Calu3 (cell line): ENCODE results near the gene RPL3. TPM values are rescaled to one million over a fixed set of nuclear protein-coding genes. Genes with fewer than 3 reads are reported as not detected.

Source experiments
- BruUV-seq: library from RNA; stranded (reverse); fragments of 400-500 nt; replicated peaks from 2 replicates; lab custom pipeline; 2021; lab: Mats Ljungman, UMichigan
- CTCF ChIA-PET: fragments of 300-600 bp; sonication (Branson Sonifier 250); formaldehyde crosslinking; loops from one replicate; lab custom pipeline; 2022; ENCODE audit warnings: antibody characterized with exemption; lab: Charles Lee
- DNase-seq: peaks from one replicate; pipeline ENCODE4 v3.0.0; 2022
- H3K27ac Mint-ChIP-seq: one replicate; pipeline ENCODE4 v1.8.0; 2022; ENCODE audit warnings: mixed read lengths; ENCODE audit not compliant: unreplicated experiment
- H3K27me3 Mint-ChIP-seq: one replicate; pipeline ENCODE4 v1.8.0; 2022; ENCODE audit warnings: mixed read lengths; ENCODE audit not compliant: unreplicated experiment
- H3K36me3 Mint-ChIP-seq: one replicate; pipeline ENCODE4 v1.8.0; 2022; ENCODE audit warnings: mild to moderate bottlenecking, moderate library complexity, mixed read lengths; ENCODE audit not compliant: insufficient read depth, unreplicated experiment
- H3K4me1 Mint-ChIP-seq: one replicate; pipeline ENCODE4 v1.8.0; 2022; ENCODE audit warnings: mild to moderate bottlenecking, low read depth, mixed read lengths; ENCODE audit not compliant: unreplicated experiment
- H3K4me3 Mint-ChIP-seq: one replicate; pipeline ENCODE4 v1.8.0; 2022; ENCODE audit warnings: mild to moderate bottlenecking, low read depth, moderate library complexity, mixed read lengths; ENCODE audit not compliant: unreplicated experiment
- H3K9me3 Mint-ChIP-seq: one replicate; pipeline ENCODE4 v1.8.0; 2022; ENCODE audit warnings: low read depth, mixed read lengths; ENCODE audit not compliant: unreplicated experiment
- CTCF ChIP-seq: fragments of 200-600 bp; IDR thresholded peaks from one replicate; pipeline ENCODE4 v1.8.0; 2022; ENCODE audit warnings: antibody characterized with exemption; ENCODE audit not compliant: unreplicated experiment
- intact Hi-C: fragments of 100-400 bp; cut with micrococcal nuclease; formaldehyde crosslinking; loops from one replicate; pipeline ENCODE4 v1.10.0; 2022; ENCODE audit not compliant: unreplicated experiment
- total RNA-seq: library from RNA; stranded (reverse); gene quantifications from 2 replicates; pipeline ENCODE4 v1.2.3, GENCODE V29; 2022

RPL3 gene
- total RNA-seq, 1 experiment from 2014 or later: 1,058 TPM

DNA sequence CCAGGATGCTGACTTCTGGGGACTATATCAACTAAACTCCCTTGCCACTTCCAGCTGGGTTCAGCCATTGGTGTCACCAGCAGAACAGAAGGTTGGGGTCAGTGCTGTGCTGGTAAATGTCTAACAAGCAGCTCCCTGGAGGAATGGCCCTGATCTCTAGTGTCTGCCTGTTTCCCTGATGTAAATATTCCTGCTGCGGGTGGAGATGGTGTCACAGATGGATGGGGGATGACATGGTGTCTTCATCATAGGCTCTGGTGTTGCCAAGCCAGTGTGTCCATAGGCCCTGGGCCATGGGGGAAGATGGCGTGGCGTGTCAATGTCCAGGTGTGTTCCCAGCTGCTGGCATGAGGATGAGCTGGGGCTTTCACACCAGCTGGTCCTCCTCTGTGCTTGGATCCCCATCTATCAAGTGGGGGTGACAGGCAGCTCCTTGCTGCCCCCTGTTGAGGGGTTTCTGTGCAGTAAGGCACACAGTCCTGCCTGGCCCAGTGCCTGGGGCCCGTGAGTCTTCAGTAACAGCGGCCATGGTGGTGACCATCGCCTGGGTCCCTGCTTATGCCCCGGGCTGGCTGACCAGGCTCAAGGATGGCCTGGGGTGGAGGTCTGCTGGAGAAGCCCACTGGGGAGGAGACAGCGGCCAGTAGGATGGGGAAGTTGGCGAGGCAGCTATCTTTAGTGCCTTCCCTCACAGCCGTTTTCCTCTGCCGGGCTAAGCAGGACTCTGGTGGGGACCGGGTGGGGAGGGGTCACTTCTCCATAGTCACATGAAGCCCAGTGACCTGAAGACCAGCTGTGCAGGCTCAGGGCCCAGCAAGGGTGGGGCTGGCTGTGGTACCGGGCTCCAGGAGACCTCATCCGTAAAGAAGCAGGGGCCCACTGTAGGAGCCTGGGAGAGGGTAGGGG lies 12.7 kb downstream of the RPL3 start:
- Mint-ChIP-seq H3K27me3 (no peaks in the 10 kb centered on the region), H3K4me3 (no peak overlapping the region), H3K36me3 (peaks cover 43% of the 10 kb centered on the region), H3K27ac (no peak overlapping the region), H3K9me3 (no peaks in the 10 kb centered on the region), H3K4me1 (peaks cover 54% of the 10 kb centered on the region)
- TF ChIP-seq CTCF: peak; percentile 37
- CTCF ChIA-PET: interaction anchor here (0.7 to 1.5 kb wide), 7 partner anchors 9 to 136 kb away, joined by 3 to 4 read pairs (median 3); no protein-coding TSS in a partner anchor
- BruUV-seq: no TSS peak
- DNase-seq: peak; percentile 62
- intact Hi-C loops: no loop called here

GRCh38 chr22:39303892-39304671 lies 15.3 kb downstream of the RPL3 start:
- no TSS peak for BruUV-seq
- H3K9me3 Mint-ChIP-seq: no peaks in the 10 kb centered on the region
- TF ChIP-seq CTCF: no peak
- intact Hi-C loops: no loop called here
- H3K36me3 Mint-ChIP-seq: peaks cover 19% of the 10 kb centered on the region
- H3K27me3 Mint-ChIP-seq: no peaks in the 10 kb centered on the region
- H3K4me3 Mint-ChIP-seq: no peak overlapping the region
- CTCF ChIA-PET: interaction anchor here (0.6 kb wide), 1 partner anchor 615 kb away, joined by 4 read pairs; no protein-coding TSS in a partner anchor
- H3K4me1 Mint-ChIP-seq: peaks cover 45% of the 10 kb centered on the region
- no peak overlapping the region for H3K27ac Mint-ChIP-seq
- DNase-seq: no peak

DNA sequence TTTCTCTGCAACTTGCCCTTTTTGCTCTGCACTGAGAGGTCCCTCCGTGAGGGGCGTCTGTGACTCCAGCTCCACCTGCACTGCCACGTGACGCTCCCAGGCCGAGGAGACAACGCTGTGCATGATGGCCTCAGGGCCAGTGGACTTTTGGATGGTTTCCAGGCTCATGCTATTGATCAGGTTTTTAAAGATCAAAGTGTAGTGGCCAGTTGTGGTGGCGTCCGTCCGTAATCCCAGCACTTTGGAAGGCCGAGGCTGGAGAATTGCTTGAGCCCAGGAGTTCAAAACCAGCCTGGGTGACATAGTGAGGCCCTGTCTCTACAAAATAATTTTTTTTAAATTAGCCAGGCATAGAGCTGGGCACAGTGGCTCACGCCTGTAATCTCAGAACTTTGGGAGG lies 16.1 kb downstream of the RPL3 start:
- no peak for DNase-seq

More for the DNA sequence above, 16.1 kb downstream of the RPL3 start:
- peaks cover 40% of the 10 kb centered on the region for H3K4me1 Mint-ChIP-seq
- H3K9me3 Mint-ChIP-seq: no peaks in the 10 kb centered on the region
- no peak overlapping the region for H3K27ac Mint-ChIP-seq
- no peak for TF ChIP-seq CTCF
- H3K4me3 Mint-ChIP-seq: no peak overlapping the region
- intact Hi-C loops: no loop called here
- BruUV-seq: no TSS peak
- peaks cover 11% of the 10 kb centered on the region for H3K36me3 Mint-ChIP-seq
- no peaks in the 10 kb centered on the region for H3K27me3 Mint-ChIP-seq
- CTCF ChIA-PET: interaction anchor here (0.7 kb wide), 1 partner anchor 1121 kb away, joined by 3 read pairs; no protein-coding TSS in a partner anchor
